CD4-positive, alpha-beta T cell treated with Interleukin-4 for 1 hour (primary cell): Measurements from ENCODE around the gene MAP3K20.
A peak's percentile ranks its signal among the peaks of the same experiment; 100 is the strongest.
"Not testable (repeated sequence)": the region's sequence is repeated elsewhere in the genome, so short reads cannot be mapped to it uniquely, and the experiment has no call there.

Experiments used
- DNase-seq, 2 donors: peaks; one replicate each; pipeline ENCODE4 v3.0.0-alpha.2; 2020 to 2022

MAP3K20 gene

DNA sequence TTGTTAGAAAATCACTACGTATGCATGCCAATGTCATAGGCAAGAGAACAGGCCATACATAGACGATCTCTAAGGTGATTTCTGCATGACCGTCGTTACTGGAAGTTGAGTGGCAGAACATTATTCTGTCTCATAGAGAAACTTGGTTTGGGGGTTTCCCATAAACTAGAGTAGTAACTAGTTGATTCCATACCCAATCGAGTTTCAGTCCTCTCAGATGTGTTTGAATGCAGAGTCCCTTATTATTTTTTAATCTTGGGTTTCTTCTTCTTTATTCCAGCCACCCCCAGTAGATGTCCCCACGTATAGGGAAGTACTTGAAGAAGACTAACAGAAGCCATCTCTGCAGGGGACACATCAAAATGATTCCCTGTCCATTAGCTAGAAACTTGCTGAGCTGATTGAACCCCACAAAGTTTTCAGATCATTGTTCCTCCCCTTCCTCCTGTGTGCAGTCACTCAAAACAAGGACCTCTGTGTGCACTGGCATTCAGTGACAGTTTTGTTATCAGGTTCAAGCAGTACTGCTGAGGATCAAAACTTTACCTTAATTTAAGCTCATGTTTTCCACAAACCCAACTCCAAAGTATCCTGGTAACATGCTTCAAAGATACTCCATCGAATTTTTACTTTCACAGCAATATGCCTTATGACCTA, 210.6 kb downstream of the MAP3K20 start:
- DNase-seq: peak in 1 of 2 donors; percentile 2

GRCh38 chr2:173287594-173287993, 211.9 kb downstream of the MAP3K20 start:
- DNase-seq: no peak

GRCh38 chr2:173288561-173288960, 212.9 kb downstream of the MAP3K20 start:
- no peak for DNase-seq

DNA sequence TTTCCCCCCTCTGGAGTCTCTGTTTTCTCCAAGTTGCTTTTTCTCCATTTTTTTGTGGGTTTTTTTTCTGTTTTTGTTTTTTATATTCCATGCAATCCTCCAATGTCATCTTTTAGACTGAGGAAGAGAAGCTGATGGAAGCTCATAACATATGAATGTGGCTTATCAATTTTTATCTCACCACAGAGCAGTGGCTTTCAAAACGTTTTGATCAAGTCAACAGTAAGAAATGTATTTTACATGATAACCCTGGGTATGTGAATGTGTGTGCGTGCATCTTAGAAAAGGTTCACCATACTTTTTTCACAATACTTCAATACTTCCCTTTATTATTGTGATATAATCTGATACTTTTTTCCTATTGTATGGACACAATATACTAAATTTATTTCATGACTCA, 214.4 kb downstream of the MAP3K20 start:
- no peak for DNase-seq

- DNase-seq: no peak
Observed at GRCh38 chr2:173290518-173290917, 214.9 kb downstream of the MAP3K20 start.

GRCh38 chr2:173291412-173291811, 215.8 kb downstream of the MAP3K20 start:
- no peak for DNase-seq

DNA sequence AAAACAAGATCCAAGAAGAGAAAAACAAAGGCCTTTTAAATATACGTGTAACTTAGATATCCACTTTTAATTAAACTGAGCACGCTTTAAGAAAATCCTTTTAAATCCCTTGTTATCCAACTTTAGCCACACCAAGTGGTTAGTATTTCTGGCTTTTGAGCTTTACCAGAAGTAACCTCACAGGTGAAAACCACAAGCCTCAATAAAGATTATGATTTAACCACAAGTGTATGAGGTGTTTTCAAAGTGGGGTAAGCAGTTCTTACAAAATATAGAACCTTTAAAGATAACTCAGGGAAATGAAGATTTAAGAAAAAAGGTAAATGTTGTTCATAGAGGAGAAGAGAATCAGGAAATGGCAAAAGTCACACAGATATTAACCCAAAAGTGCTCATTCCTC, 220.6 kb downstream of the MAP3K20 start:
- no peak for DNase-seq

GRCh38 chr2:173298536-173299097, 223.0 kb downstream of the MAP3K20 start:
- DNase-seq: no peak

DNA sequence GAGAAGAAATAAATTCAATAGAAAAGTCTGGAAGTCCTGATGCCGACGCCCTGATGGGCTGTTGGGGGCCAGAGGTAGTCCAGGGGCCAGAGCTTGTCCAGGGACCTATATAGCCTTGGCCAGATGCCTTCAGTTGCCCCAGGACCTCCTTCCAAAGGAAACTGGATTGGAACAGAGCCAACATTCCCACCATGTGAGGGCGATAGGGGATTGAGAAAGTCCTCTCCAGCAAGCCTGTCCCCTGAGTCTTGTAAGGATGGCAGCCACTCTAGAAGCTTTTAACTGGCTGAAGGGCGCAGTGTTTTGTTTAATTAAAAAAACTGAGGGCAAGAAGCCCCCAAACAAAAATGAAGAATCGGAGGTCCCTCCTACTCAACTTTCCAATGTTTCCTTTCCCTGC, 224.1 kb downstream of the MAP3K20 start:
- no peak for DNase-seq

- no peak for DNase-seq
Observed at GRCh38 chr2:173300458-173300857, 224.8 kb downstream of the MAP3K20 start.

GRCh38 chr2:173301549-173301948, 225.9 kb downstream of the MAP3K20 start:
- not testable (repeated sequence) for DNase-seq

DNA sequence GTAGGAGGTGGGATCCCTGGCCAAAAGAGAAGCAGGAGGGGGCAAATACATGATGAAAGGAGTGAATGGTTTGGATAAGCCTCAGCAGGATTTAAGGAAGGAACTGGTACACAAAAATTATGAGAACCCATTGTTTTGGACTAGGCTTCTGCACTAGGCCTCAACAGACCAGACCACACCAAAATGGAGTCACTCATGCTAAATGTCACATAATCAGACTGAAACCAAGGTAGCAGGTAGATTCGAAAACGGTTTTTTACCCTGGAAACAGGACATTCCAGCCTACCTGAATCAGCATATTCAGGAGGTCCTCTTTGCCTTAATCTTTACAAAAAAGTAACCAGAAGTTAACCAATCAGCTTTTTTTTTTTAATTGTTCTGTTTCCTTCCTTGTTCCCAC, 229.7 kb downstream of the MAP3K20 start:
- DNase-seq: no peak

GRCh38 chr2:173307293-173307692, 231.6 kb downstream of the MAP3K20 start:
- no peak for DNase-seq

GRCh38 chr2:173309370-173309769, 233.7 kb downstream of the MAP3K20 start:
- DNase-seq: not testable (repeated sequence)

DNA sequence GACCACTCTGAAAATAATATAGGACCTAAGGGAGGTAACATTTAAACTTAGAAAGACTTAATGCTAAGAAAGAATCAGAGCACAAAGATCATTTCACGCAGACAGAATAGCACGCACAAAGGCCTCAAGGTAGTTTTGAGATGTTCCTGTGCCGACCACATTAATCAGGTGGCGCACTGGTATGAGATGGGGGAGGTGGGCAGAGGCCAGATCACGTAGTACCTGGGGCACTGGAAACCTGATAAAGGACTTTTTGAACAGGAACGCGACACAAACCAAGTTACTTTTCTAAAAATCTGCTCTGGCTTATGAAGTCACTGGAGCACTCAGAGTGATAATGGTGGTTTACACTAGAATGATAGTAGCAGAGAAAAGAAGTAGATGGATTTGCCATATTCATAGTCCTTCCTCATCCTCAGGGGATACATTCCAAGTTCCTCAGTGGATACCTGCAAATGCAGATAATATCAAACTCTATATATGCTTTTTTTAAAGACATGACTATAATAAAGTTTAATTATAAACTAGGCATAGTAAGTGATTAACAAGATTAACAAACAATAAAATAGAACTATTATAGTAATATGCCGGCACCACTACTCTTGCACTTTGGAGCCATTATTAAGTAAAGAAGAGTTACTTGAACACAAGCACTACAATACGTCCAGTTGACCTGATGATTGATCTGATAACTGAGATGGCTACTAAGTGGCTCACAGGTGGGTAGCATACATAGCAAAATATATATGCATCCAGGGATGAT, 236.4 kb downstream of the MAP3K20 start:
- no peak for DNase-seq
